Smooth muscle cell (in vitro differentiated cells): Measurements from ENCODE around the gene INPP5D. TPM values are rescaled to one million over a fixed set of nuclear protein-coding genes. Genes with fewer than 3 reads are reported as not detected.

Experiments used
- DNase-seq: peaks from one replicate; lab custom pipeline; 2025; ENCODE audit not compliant: unreplicated experiment; lab: John Stamatoyannopoulos, UW
- H2AFZ ChIP-seq: fragments of 200-600 bp; sonication (generic); 2 replicates; pipeline ENCODE4 v1.6.0; 2016; ENCODE audit warnings: antibody characterized with exemption, low read depth, mild to moderate bottlenecking
- H3F3A ChIP-seq: fragments of 200-600 bp; sonication (generic); 2 replicates; pipeline ENCODE4 v1.6.0; 2017; ENCODE audit warnings: antibody characterized with exemption, low read depth
- H3K27ac ChIP-seq: fragments of 200-600 bp; sonication (generic); 2 replicates; pipeline ENCODE4 v1.5.1; 2016; ENCODE audit warnings: low read depth, mild to moderate bottlenecking
- H3K27me3 ChIP-seq: fragments of 200-600 bp; sonication (generic); 2 replicates; pipeline ENCODE4 v1.6.1; 2016; ENCODE audit warnings: low read depth, mild to moderate bottlenecking
- H3K36me3 ChIP-seq: fragments of 200-600 bp; sonication (generic); 2 replicates; pipeline ENCODE4 v1.5.1; 2016; ENCODE audit warnings: low read depth
- H3K4me1 ChIP-seq: fragments of 200-600 bp; sonication (generic); 2 replicates; pipeline ENCODE4 v1.5.1; 2016; ENCODE audit warnings: low read depth
- H3K4me2 ChIP-seq: fragments of 200-600 bp; sonication (generic); 2 replicates; pipeline ENCODE4 v1.6.0; 2016; ENCODE audit warnings: mild to moderate bottlenecking
- H3K4me3 ChIP-seq: fragments of 200-600 bp; sonication (generic); 2 replicates; pipeline ENCODE4 v1.5.1; 2016; ENCODE audit warnings: mild to moderate bottlenecking
- H3K79me2 ChIP-seq: fragments of 200-600 bp; sonication (generic); 2 replicates; pipeline ENCODE4 v1.6.0; 2016; ENCODE audit warnings: low read depth, mild to moderate bottlenecking
- H3K9ac ChIP-seq: fragments of 200-600 bp; sonication (generic); 2 replicates; pipeline ENCODE4 v1.6.0; 2016; ENCODE audit warnings: low read depth
- H3K9me3 ChIP-seq: fragments of 200-600 bp; sonication (generic); replicated peaks from 2 replicates; pipeline ENCODE4 v1.5.1; 2016; ENCODE audit warnings: low read depth
- H4K20me1 ChIP-seq: fragments of 200-600 bp; sonication (generic); 2 replicates; pipeline ENCODE4 v1.6.0; 2016; ENCODE audit warnings: low read depth
- CTCF ChIP-seq: fragments of 200-600 bp; sonication (generic); IDR thresholded peaks from 2 replicates; pipeline ENCODE4 v1.5.1; 2017; ENCODE audit warnings: borderline replicate concordance, mild to moderate bottlenecking, antibody characterized with exemption; ENCODE audit not compliant: insufficient read depth, poor library complexity, severe bottlenecking
- WGBS: methylation state at CpG from one replicate; pipeline ENCODE4 v1.1.7; 2016; ENCODE audit warnings: low lambda C conversion rate; 5-methylcytosine and 5-hydroxymethylcytosine counted together
- polyA plus RNA-seq: library from polyadenylated mRNA; unstranded; fragments of >200 nt; fragmentation: Nextera tagmentation; extraction: Ambion mirVana; gene quantifications from 2 replicates; pipeline ENCODE4 v1.2.1, GENCODE V29; 2016
- total RNA-seq: library from RNA; depleted of rRNA; stranded (reverse); fragments of >200 nt; gene quantifications from 2 replicates; pipeline ENCODE4 v1.2.3, GENCODE V29; 2014

INPP5D gene
- total and polyA plus RNA-seq, 2 experiments from 2014 or later: 5.6 to 17.8 TPM

GRCh38 chr2:233233618-233234230, 173.6 kb downstream of the INPP5D start:
- H2AFZ ChIP-seq: no peak overlapping the region
- no peaks in the 10 kb centered on the region for H4K20me1 ChIP-seq
- DNase-seq: no peak
- no peaks in the 10 kb centered on the region for H3F3A ChIP-seq
- 84% methylated on average over 4 of the region's 4 CpGs for WGBS
- no peak for TF ChIP-seq CTCF
- H3K27me3 ChIP-seq: no peaks in the 10 kb centered on the region
- H3K9me3 ChIP-seq: no peaks in the 10 kb centered on the region
- H3K79me2 ChIP-seq: no peaks in the 10 kb centered on the region
- no peaks in the 10 kb centered on the region for H3K36me3 ChIP-seq
- no peak overlapping the region for H3K27ac ChIP-seq
- H3K4me2 ChIP-seq: no peak overlapping the region
- no peak overlapping the region for H3K9ac ChIP-seq
- H3K4me1 ChIP-seq: no peaks in the 10 kb centered on the region
- H3K4me3 ChIP-seq: no peak overlapping the region

- Histone ChIP-seq H3K79me2 (no peaks in the 10 kb centered on the region), H3K4me1 (no peaks in the 10 kb centered on the region), H3K9ac (no peak overlapping the region), H3K36me3 (no peaks in the 10 kb centered on the region), H3K9me3 (no peaks in the 10 kb centered on the region), H2AFZ (no peak overlapping the region), H3K27me3 (no peaks in the 10 kb centered on the region), H3K27ac (no peak overlapping the region), H4K20me1 (no peaks in the 10 kb centered on the region), H3F3A (no peaks in the 10 kb centered on the region), H3K4me3 (no peak overlapping the region), H3K4me2 (no peak overlapping the region)
- no peak for TF ChIP-seq CTCF
- DNase-seq: no peak
- WGBS: 82% methylated on average over 2 of the region's 2 CpGs
Observed at GRCh38 chr2:233234264-233234663, 174.1 kb downstream of the INPP5D start.

GRCh38 chr2:233234996-233235395, 174.9 kb downstream of the INPP5D start:
- H2AFZ ChIP-seq: no peak overlapping the region
- H3K9me3 ChIP-seq: no peaks in the 10 kb centered on the region
- H3K9ac ChIP-seq: no peak overlapping the region
- no peaks in the 10 kb centered on the region for H3F3A ChIP-seq
- H3K4me2 ChIP-seq: no peak overlapping the region
- H3K27me3 ChIP-seq: no peaks in the 10 kb centered on the region
- no peak overlapping the region for H3K4me3 ChIP-seq
- TF ChIP-seq CTCF: no peak
- H3K27ac ChIP-seq: no peak overlapping the region
- WGBS: 93% methylated on average over 3 of the region's 3 CpGs
- no peaks in the 10 kb centered on the region for H3K4me1 ChIP-seq
- H3K36me3 ChIP-seq: no peaks in the 10 kb centered on the region
- DNase-seq: no peak
- no peaks in the 10 kb centered on the region for H4K20me1 ChIP-seq
- H3K79me2 ChIP-seq: no peaks in the 10 kb centered on the region

- Histone ChIP-seq H3K4me2 (no peak overlapping the region), H3K27me3 (no peaks in the 10 kb centered on the region), H3K79me2 (no peaks in the 10 kb centered on the region), H3K4me1 (no peaks in the 10 kb centered on the region), H3K4me3 (no peak overlapping the region), H3K36me3 (no peaks in the 10 kb centered on the region), H3F3A (no peaks in the 10 kb centered on the region), H3K27ac (no peak overlapping the region), H3K9ac (no peak overlapping the region), H2AFZ (no peak overlapping the region), H4K20me1 (no peaks in the 10 kb centered on the region), H3K9me3 (no peaks in the 10 kb centered on the region)
- 78% methylated on average over 9 of the region's 9 CpGs for WGBS
- no peak for TF ChIP-seq CTCF
- no peak for DNase-seq
Observed at GRCh38 chr2:233235977-233236376, 175.8 kb downstream of the INPP5D start.
